ENCODE measurements around the gene GPC4.

- no peak for TF ChIP-seq POLR2AphosphoS5 (IDR thresholded peaks at IDR 0.05; ENCODE audit: insufficient read depth, low read depth, low read length)
- no peak for TF ChIP-seq POLR2A (IDR thresholded peaks at IDR 0.05; ENCODE audit: low read depth, low read length)
- TF ChIP-seq, protein P1, sequence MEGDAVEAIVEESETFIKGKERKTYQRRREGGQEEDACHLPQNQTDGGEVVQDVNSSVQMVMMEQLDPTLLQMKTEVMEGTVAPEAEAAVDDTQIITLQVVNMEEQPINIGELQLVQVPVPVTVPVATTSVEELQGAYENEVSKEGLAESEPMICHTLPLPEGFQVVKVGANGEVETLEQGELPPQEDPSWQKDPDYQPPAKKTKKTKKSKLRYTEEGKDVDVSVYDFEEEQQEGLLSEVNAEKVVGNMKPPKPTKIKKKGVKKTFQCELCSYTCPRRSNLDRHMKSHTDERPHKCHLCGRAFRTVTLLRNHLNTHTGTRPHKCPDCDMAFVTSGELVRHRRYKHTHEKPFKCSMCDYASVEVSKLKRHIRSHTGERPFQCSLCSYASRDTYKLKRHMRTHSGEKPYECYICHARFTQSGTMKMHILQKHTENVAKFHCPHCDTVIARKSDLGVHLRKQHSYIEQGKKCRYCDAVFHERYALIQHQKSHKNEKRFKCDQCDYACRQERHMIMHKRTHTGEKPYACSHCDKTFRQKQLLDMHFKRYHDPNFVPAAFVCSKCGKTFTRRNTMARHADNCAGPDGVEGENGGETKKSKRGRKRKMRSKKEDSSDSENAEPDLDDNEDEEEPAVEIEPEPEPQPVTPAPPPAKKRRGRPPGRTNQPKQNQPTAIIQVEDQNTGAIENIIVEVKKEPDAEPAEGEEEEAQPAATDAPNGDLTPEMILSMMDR (IDR thresholded peaks at IDR 0.05; ENCODE audit: extremely low read depth in 1 of 2, insufficient read depth in 1 of 2, low read depth in 1 of 2, low read length in 2 of 2) = no peak
- peak; percentile 64 for TF ChIP-seq EZH2 (IDR thresholded peaks at IDR 0.05; ENCODE audit: borderline replicate concordance, low read depth, low read length, severe bottlenecking)
- TF ChIP-seq, protein P2, sequence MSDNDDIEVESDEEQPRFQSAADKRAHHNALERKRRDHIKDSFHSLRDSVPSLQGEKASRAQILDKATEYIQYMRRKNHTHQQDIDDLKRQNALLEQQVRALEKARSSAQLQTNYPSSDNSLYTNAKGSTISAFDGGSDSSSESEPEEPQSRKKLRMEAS (IDR thresholded peaks at IDR 0.05; ENCODE audit: insufficient read depth, insufficient read length) = no peak
- TF ChIP-seq JUN (IDR thresholded peaks at IDR 0.05; ENCODE audit: borderline replicate concordance, insufficient read depth, insufficient read length, low read depth) = no peak
Measured at GRCh38 chrX:133414406-133415275, 648 bp downstream of the GPC4 start.

All from endothelial cell of umbilical vein (primary cell).